NAMALWA (cell line): ENCODE data around the gene NRXN3.

Experiments
- DNase-seq: peaks from one replicate; pipeline ENCODE4 v3.0.0-alpha.2; 2015; ENCODE audit warnings: low spot score

NRXN3 gene

GRCh38 chr14:78829274-78829673, 659.1 kb downstream of the NRXN3 start:
- DNase-seq = no peak

GRCh38 chr14:78834766-78835451, 664.7 kb downstream of the NRXN3 start:
- DNase-seq = no peak

- DNase-seq = no peak
Observed at GRCh38 chr14:78835909-78836308, 665.7 kb downstream of the NRXN3 start.

- DNase-seq = peak; percentile 74
Observed at GRCh38 chr14:78836777-78837176, 666.6 kb downstream of the NRXN3 start.

GRCh38 chr14:78838959-78839358, 668.8 kb downstream of the NRXN3 start:
- no peak for DNase-seq

GRCh38 chr14:78840898-78841297, 670.7 kb downstream of the NRXN3 start:
- no peak for DNase-seq

GRCh38 chr14:78847801-78848200, 677.6 kb downstream of the NRXN3 start:
- DNase-seq = no peak

- peak; percentile 54 for DNase-seq
Observed at GRCh38 chr14:78848234-78848820, 678.2 kb downstream of the NRXN3 start.

- DNase-seq = no peak
Observed at GRCh38 chr14:78849952-78850351, 679.8 kb downstream of the NRXN3 start.

- DNase-seq = no peak
Observed at GRCh38 chr14:78851189-78851588, 681.0 kb downstream of the NRXN3 start.

- no peak for DNase-seq
Observed at GRCh38 chr14:78852040-78852439, 681.9 kb downstream of the NRXN3 start.

- DNase-seq = no peak
Observed at GRCh38 chr14:78857974-78858373, 687.8 kb downstream of the NRXN3 start.

- DNase-seq = peak; percentile 46
Observed at GRCh38 chr14:78863143-78863542, 693.0 kb downstream of the NRXN3 start.

GRCh38 chr14:78872837-78873236, 702.7 kb downstream of the NRXN3 start:
- no peak for DNase-seq

GRCh38 chr14:78873581-78873980, 703.4 kb downstream of the NRXN3 start:
- DNase-seq = no peak

GRCh38 chr14:78875049-78875448, 704.9 kb downstream of the NRXN3 start:
- DNase-seq = no peak

- no peak for DNase-seq
Observed at GRCh38 chr14:78885884-78886283, 715.7 kb downstream of the NRXN3 start.

GRCh38 chr14:78897443-78897842, 727.3 kb downstream of the NRXN3 start:
- DNase-seq = no peak

GRCh38 chr14:78902010-78902623, 731.9 kb downstream of the NRXN3 start:
- peak; percentile 46 for DNase-seq

- DNase-seq = peak; percentile 2
Observed at GRCh38 chr14:78904094-78904493, 733.9 kb downstream of the NRXN3 start.

GRCh38 chr14:78917462-78917861, 747.3 kb downstream of the NRXN3 start:
- no peak for DNase-seq

- DNase-seq = no peak
Observed at GRCh38 chr14:78921856-78922255, 751.7 kb downstream of the NRXN3 start.

- no peak for DNase-seq
Observed at GRCh38 chr14:78927261-78927660, 757.1 kb downstream of the NRXN3 start.

- no peak for DNase-seq
Observed at GRCh38 chr14:78933166-78933565, 763.0 kb downstream of the NRXN3 start.
